GM03348 (cell line): ENCODE measurements around the gene DUOXA2.

Experiments used
- DNase-seq: peaks from one replicate; pipeline ENCODE4 v3.0.0; 2012; ENCODE audit warnings: low spot score

Gene DUOXA2

DNA sequence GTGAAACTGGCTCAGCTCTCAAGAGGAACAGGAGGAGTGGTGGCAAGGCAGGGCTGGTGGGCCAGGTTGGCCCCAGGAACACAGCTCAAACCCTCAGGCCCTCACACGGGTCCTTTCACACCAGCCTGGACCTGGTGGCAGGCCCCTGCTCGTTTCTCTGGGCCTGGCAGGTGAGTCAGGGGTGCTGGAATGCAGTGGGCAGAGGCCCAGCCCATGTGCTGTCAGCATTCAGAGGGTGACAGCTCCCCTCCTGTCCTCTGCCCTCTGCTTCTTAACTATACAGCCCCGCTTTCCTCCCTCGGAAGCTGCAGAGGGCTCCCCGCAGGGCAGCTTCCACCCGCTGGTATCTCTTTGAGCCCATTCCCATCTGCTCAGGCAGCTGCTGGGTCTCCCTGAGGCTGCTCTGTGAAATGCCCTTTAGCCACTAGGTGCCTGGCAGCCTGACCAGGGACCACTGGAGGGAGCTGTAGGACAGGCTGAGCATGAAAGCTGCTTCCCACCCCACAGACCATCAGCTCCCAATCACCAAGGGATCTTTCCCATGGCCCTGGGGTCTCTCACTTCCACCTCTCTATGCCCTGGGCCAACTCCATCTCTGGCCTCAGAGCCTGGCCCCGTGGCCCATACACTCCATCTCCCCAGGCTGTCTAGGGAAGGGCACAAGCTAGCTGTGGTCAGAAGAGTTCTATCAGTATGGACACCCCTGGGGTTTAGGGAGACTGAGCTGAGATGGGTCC lies 48.8 kb downstream of the DUOXA2 start:
- peak; percentile 93 for DNase-seq

- DNase-seq, result no peak
Observed at GRCh38 chr15:45163508-45163856, 49.4 kb downstream of the DUOXA2 start.

DNA sequence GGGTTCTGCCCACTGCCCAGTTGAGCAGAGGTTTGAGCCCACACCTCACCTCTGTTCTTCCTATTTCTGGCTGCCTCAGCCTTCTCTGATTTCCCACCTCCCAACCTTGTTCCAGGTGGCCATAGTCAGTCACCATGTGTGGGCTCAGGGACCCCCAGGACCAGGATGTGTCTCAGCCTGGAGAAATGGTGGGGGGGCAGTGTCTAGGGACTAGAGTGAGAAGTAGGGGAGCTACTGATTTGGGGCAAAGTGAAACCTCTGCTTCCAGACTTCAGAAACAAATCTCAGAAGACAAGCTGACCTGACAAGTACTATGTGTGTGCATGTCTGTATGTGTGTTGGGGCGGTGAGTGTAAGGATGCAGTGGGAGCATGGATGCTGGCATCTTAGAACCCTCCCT lies 50.8 kb downstream of the DUOXA2 start:
- DNase-seq, result no peak

DNA sequence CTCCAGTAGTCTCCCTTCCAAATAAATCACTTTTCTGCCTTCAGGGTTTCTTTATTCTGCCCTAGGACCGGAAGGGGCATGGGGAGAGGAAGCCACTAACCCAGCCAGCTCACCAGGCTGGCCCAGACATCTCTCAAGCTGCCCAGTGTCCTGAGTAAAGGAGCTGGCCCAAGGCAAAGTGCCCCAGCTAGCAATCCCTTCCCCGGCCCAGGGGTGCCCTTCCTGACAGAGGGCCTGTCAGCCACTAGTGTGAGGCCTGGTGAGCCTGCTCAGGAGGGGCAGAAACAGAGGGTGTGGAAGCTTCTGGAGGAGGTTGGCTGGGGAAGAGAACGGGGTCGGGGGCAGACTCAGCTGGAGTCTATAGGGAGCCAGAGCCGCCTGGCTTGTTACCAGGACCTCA lies 51.4 kb downstream of the DUOXA2 start:
- no peak for DNase-seq

DNA sequence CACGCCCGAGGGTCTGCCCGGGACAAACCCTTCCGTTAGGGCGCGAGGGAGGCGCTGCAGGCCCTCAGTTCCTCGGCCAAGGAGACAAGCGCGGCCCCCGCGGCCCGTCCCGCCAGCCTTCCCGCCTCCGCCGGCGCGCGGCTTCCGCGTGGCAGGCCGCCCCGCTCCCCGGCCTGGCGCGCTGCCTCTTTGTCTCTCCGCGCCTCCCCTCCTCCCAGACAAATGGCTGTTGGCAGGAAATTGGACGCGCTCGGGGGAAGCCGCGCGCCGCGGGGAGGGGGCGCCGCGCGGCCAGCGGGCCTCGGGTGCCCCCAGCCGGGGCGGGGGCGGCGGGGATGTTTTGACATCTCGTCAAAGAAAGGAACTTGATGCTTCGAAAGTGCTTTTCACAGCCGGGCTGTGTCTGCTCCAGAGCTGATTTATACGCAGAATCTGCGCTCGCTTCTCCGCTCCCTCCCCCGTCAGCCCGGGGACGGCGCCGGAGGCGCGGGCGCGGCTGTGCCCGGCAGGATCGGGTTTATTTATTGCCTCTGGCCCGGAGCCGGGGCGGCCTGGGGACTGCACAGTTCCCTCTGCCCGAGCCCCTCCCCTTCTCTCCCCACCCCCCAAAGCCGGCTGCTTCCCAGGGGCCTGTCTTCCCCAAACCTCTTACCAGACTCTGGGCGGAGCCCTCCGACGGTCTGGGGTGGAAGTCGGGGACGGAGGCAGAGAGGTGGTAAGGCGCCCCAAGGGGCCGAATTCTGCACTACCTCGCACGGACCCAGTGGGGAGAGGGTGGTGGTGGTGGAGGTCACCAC lies 52.9 kb downstream of the DUOXA2 start:
- peak; percentile 95 for DNase-seq

DNA sequence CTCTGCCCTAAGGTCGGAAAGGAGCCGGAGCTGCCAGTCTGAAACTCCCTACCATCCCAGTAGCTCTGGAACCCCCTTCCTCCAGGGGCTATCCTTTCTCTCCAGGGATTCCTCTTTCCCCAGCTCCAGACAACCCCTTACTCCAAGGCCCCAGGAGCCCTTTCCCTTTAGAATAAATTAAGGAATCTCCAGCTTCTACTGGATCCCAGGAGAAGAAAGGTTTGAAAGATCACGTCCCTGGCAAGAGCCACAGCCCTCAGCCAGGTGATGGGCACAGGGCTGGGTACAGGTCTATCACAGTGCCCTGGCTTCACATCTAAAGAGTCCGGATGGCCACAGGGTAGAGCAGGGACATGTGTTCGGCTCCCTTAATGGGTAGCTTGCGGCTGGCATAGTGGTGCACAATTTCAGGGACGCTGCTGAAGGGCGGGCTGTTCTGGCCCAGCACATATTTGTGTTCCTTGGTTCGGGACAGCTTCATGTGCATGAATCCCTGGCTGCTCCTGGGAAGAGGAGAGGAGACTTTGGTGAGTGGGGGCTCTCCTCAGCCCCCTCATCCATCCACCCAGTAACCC lies 53.6 kb downstream of the DUOXA2 start:
- DNase-seq, result no peak
